ENCODE data around the gene FILIP1L.

Gene FILIP1L

DNA sequence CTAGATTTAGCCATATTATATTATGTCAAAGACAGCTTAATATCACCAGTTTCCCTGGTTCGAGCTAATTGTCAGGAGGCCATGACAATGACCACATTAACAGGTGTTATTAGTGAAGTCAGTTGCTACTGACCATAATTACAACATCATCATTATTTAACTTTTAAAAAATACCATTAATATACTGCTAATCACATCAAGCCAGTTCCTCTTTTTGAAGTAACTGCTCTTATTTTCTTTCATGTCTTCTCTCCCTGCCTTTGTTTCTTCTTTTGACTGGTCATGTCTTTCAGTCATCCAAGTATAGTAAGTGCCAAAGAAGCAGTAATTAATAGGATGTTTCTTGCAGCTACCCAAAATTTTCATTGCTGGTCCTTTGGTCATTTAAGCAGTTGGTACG is 235.0 kb downstream of the FILIP1L start:
- TF ChIP-seq, protein P1, sequence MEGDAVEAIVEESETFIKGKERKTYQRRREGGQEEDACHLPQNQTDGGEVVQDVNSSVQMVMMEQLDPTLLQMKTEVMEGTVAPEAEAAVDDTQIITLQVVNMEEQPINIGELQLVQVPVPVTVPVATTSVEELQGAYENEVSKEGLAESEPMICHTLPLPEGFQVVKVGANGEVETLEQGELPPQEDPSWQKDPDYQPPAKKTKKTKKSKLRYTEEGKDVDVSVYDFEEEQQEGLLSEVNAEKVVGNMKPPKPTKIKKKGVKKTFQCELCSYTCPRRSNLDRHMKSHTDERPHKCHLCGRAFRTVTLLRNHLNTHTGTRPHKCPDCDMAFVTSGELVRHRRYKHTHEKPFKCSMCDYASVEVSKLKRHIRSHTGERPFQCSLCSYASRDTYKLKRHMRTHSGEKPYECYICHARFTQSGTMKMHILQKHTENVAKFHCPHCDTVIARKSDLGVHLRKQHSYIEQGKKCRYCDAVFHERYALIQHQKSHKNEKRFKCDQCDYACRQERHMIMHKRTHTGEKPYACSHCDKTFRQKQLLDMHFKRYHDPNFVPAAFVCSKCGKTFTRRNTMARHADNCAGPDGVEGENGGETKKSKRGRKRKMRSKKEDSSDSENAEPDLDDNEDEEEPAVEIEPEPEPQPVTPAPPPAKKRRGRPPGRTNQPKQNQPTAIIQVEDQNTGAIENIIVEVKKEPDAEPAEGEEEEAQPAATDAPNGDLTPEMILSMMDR (IDR thresholded peaks at IDR 0.05; ENCODE audit: low read depth, low read length) = no peak
- DNase-seq (ENCODE audit: low read depth in 2 of 2) = no peak
- H3K4me3 ChIP-seq (replicated peaks in 1 of 2; ENCODE audit: low read depth in 2 of 2, low read length in 2 of 2) = no peak overlapping the region

DNA sequence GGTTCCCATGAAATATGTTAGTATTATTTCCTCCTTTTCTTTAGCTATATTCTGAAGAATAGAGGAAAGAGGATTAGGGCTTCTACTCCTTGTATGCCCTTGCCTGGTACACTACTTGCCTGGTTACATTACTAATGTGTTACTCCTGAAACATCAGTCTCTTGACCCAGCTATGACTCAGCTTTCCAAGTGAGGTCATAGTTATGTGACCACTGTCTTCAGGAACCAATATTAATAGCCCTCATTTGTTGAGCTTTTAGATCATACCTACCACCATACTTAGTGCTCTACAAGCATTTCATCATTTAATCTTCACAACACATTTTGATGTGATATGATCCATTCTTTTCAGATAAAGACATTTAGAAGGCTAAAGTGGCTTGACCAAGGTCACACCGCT is 236.3 kb downstream of the FILIP1L start:
- no peak overlapping the region for H3K4me3 ChIP-seq (replicated peaks in 1 of 2; ENCODE audit: low read depth in 2 of 2, low read length in 2 of 2)
- TF ChIP-seq, protein P1 (IDR thresholded peaks at IDR 0.05; ENCODE audit: low read depth, low read length) = no peak
- peak; percentile 67 to 91 for DNase-seq (ENCODE audit: low read depth in 2 of 2)

DNA sequence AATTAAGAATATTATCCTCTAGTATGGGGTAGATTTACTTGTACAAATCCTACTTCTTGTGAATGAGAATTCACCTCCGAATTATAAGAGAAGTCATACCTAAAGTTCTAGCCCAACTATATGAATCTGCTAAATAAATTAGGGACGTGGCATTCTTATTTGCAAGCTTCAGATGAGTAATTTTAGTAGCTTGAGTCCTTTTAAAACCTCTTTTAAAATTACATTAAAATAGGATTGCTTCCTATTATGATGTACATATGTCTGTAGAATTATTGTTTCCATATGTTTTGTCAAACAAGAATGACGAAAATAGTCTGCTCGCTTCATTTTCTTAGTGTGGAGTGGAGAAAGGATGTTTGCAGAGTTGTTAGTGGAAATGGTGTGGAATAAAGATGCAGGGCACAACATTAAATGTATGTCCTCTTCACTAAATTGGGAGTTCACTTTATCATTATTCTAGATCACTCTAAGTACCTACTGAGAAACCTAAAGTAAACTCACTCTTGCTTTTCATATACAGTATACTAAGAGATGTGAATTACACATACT is 237.2 kb downstream of the FILIP1L start:
- H3K4me3 ChIP-seq (replicated peaks in 1 of 2; ENCODE audit: low read depth in 2 of 2, low read length in 2 of 2) = peak overlapping the region in 1 of 2 donors; percentile 71
- no peak for DNase-seq (ENCODE audit: low read depth in 2 of 2)
- TF ChIP-seq, protein P1 (IDR thresholded peaks at IDR 0.05; ENCODE audit: low read depth, low read length) = no peak

DNA sequence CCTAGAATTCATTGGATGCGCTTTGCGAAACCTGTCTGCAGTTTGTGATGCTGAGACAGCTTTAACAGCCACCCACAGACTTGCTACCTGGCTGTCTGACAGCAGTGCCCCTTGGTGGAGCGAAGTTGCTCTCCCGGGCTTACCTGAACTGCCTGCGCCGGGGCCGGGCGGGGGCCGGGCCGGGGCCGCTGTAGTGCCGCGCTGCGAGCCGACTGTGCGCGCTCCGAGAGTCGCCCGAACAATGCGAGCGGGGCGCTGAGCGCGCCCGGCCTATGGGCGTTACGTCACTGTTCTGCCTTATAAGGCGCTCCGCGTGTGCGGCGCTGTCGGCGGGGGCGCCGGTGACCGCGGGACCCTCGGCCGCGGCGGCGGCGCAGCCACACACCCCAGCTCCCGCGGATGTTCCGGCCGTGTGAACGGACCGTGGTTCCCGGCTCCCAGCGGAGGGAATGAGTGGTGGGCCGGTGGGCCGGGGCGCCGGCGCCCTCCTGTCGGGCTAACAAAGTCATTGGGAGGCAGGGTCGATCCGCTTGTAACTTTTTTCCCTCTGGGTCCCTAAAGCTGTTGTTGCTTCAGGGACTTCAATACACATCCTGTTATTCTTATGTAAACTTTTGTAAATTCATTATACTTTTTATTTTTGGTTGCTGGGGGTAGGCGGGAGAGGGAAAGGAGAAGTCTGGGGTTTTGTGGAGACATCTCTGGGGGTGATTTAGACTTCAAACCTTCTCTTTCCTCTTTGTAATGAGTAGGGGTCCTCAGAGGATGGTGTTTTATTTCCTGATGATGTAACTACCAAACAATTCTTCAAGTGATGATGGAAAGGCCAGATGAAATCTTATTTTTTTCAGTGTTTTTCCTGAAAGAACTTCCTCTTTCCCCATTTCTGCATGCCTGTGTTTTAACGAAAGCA is 238.1 kb downstream of the FILIP1L start:
- peak overlapping the region; percentile 54 to 71 for H3K4me3 ChIP-seq (replicated peaks in 1 of 2; ENCODE audit: low read depth in 2 of 2, low read length in 2 of 2)
- DNase-seq (ENCODE audit: low read depth in 2 of 2) = peak; percentile 76 to 84
- TF ChIP-seq, protein P1 (IDR thresholded peaks at IDR 0.05; ENCODE audit: low read depth, low read length) = no peak

DNA sequence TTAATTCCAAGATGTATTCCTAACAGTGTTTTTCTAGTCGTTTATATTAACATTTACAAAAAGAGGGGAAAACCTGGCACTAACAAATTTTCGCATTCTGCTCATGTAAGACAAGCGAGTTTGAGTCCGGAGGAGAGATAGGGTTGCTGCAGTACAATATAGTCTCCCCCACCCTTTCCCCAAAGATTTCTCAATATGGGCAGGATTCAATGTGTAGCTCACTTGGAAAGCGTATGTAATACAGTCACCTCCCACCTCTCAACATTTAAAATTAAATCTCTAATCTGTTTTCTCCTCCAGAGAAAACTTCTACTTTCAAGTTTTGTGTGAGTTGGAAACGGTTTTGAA is 238.7 kb downstream of the FILIP1L start:
- TF ChIP-seq, protein P1 (IDR thresholded peaks at IDR 0.05; ENCODE audit: low read depth, low read length) = no peak
- DNase-seq (ENCODE audit: low read depth in 2 of 2) = peak; percentile 85 to 86
- H3K4me3 ChIP-seq (replicated peaks in 1 of 2; ENCODE audit: low read depth in 2 of 2, low read length in 2 of 2) = peak overlapping the region; percentile 54 to 71

DNA sequence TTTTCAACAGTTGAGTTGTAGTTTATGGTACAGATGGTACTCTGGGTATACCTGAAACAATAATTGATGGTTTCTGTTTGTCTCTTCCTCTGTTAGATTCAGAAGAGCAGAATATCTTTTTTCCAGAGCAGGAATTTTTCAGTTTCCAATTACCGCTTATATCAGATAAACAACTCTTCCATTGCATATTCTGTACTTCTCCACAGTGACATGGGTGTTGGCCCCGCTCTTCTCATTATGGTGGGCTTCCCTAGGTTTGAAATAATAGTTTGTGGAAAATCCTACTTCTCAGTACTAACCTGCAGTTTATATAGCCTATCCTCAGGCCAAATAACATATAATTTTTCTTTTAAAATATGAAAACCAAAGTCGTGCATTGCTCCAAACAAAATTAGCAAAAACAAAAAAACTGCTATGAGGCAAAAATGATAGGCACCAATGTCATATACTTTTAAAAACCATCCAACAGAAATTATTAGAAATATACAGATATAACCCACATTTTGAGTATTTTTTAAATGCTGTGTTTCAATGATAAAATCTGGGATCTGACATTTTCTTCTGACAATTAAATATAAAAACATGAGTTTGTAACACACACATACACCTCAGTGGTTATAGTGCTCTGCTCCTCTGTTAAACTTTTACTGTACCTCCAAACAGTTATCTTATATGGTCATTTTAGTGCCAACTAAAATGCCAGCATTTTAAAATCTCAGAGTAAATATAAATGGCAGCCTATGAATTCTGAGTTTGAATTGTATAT is 239.9 kb downstream of the FILIP1L start:
- H3K4me3 ChIP-seq (replicated peaks in 1 of 2; ENCODE audit: low read depth in 2 of 2, low read length in 2 of 2) = peak overlapping the region; percentile 54 to 71

More for the DNA sequence above, 239.9 kb downstream of the FILIP1L start:
- no peak for DNase-seq (ENCODE audit: low read depth in 2 of 2)
- TF ChIP-seq, protein P1 (IDR thresholded peaks at IDR 0.05; ENCODE audit: low read depth, low read length) = no peak
